Esophagus squamous epithelium (tissue), 4 donors: ENCODE measurements around the gene EVPL.

ENCODE experiments used
- CTCF ChIP-seq, 6 experiments: fragments of 450-650 bp in 4 of 6; fragments of 200-600 bp in 2 of 6; sonication (generic) in 2 of 6; IDR thresholded peaks; one replicate each; pipeline ENCODE4 v1.5.1; 2016 to 2019; ENCODE audit warnings: antibody characterized with exemption in 6 of 6, mild to moderate bottlenecking in 4 of 6, moderate library complexity in 4 of 6
- POLR2A ChIP-seq, 4 donors: fragments of 450-650 bp; IDR thresholded peaks; one replicate each; pipeline ENCODE4 v1.6.1; 2017; ENCODE audit warnings: antibody characterized with exemption in 4 of 4, mild to moderate bottlenecking in 4 of 4, moderate library complexity in 3 of 4

GRCh38 chr17:76048025-76048605 is 21.0 kb upstream of the EVPL start:
- TF ChIP-seq CTCF (IDR thresholded peaks at IDR 0.05) (no peak), POLR2A (IDR thresholded peaks at IDR 0.05) (no peak)
